ENCODE measurements around the gene DYNLT4.
"Not testable (repeated sequence)": the region's sequence is repeated elsewhere in the genome, so short reads cannot be mapped to it uniquely, and the experiment has no call there.

DYNLT4 gene, protein sequence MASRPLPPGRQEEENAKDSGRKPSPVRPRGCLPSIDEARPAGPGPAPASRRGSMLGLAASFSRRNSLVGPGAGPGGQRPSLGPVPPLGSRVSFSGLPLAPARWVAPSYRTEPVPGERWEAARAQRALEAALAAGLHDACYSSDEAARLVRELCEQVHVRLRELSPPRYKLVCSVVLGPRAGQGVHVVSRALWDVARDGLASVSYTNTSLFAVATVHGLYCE

DNA sequence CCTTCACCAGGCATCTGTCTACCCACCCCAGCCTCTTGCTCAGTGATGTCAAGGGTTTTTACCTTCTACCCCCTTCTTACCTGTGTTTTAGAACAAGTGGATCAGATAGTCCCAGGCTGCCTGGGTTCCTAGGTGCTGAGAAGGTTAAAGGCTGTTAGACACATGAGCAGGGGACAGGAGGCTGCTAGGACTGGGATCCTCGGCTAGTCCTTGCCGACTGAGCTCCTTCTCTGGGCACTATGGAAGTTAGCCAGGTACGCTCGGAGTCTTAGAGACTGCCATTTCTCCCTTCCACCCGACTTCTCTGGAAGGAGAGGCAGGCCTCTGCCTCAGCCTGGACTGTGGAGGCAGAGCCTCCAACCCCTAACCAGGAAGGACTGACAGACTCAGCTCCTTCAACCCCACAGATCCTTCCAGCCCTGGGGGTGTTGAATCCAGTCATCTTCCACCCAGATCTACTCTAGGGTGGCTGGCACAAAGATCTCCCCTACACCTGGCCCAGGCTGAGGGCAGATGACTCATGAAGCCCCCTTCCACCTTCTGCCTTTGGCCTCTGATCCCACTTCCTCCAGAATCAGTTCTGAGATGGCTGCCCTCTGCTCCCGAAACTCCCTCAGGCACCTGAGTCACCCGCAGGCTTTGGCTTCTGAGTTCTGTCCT, at the start of gene DYNLT4:
Gene DYNLT4 (minus strand): TSS at position 648 of the 660 bp plus-strand sequence. CDS start 683 bp downstream, outside the sequence.
- no peak for FAIRE-seq

GRCh38 chr1:44855742-44856141, 48.6 kb upstream of the DYNLT4 start:
- no peak for FAIRE-seq

- no peak for FAIRE-seq
Observed at GRCh38 chr1:44854970-44855369, 47.8 kb upstream of the DYNLT4 start.

DNA sequence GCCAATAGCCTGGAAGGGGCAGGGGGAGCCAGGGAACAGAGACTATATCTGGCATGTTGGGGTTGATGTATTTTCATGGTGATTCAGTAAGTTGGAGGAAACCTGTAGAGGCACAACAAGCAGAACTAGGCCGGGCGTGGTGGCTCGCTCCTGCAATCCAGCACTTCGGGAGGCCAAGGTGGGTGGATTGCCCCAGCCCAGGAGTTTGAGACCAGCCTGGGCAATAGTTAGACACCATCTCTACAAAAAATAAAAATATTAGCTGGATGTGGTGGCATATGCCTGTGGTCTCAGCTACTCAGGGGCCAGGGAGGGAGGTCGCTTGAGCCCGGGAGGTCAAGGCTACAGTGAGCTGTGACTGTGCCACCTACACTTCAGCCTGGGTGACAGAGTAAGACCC, 46.0 kb upstream of the DYNLT4 start:
- FAIRE-seq = no peak

- FAIRE-seq = no peak
Observed at GRCh38 chr1:44851308-44851707, 44.2 kb upstream of the DYNLT4 start.

DNA sequence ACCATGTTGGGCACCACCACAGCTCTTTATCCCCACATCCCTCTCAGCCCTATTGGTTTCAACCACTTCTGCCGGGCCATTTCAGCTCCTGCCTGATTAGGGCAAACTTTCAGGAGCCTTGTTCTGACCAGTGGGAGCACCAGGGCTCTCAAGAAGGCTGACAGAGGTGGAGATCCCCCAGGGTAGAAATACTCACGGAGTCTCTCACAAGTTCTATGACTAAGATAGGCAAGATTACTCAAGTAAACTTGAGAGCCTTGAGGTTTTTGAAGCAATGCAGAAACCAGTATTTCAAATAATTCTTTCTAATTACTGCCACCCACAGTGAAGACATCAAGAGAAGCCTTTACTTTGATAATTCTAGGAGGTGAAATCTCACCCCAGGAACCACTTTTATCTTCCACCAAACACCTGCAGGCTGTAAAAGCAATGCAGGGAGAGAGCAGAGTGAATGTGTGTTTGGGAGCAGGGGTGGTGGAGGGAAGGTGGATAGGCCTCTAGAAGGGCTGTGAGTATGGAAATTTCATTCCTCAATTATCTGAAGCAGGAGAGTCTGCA, 42.5 kb upstream of the DYNLT4 start:
- no peak for FAIRE-seq

DNA sequence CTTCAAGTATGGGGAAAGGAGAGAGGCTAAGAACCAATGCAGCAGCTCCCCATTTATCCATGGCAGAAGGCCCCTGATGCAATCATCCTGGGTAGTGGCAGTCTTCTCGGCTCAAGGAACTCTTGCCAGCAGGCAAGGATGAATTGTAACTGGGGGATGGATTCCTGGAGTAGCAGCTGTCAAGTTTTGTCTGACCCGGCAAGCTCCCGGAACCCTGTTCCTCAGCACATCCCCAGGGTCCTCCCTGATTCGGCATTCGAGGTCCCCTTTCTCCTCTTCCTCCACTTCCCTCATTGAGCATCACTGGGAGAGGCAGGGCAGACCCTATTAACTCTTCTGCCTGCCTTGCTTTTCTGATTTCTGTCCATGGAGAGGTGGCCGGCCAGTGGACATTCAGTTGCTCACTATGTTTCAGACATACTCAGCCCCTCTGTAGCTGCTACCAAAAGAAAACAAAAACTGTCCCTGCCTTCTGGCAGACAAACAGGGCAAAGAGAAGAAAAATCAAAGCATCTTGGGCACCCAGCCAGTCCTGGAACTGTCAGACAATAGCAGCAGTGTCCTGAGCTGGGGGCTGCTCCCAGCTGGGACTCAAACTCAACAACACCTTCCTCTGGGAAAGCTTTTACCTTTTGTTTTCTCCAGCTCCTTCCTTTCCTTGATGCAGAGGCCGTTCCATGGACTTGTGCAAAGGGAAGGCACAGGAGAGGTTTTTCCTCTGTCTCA, 41.5 kb upstream of the DYNLT4 start:
- no peak for FAIRE-seq

DNA sequence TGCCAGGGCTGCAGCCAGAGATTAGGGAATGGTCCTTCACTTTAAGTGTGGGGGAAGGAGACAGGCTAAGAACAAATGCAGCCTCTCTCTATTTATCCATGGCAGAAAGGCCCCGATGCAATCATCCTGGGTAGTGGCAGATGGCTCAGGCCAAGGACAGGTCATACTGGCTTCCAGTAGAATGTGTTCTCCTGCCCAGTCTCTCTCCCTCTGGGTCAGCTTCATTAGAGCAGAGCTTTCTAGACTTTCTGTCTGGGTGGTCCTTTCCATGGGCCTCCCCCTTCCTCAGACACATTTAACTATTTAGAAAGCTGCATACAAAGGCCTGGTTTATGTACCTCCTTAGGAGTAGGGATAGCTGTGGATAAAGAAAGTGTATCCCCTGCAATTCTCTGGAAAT, 40.7 kb upstream of the DYNLT4 start:
- FAIRE-seq = no peak

- no peak for FAIRE-seq
Observed at GRCh38 chr1:44846985-44847384, 39.8 kb upstream of the DYNLT4 start.

DNA sequence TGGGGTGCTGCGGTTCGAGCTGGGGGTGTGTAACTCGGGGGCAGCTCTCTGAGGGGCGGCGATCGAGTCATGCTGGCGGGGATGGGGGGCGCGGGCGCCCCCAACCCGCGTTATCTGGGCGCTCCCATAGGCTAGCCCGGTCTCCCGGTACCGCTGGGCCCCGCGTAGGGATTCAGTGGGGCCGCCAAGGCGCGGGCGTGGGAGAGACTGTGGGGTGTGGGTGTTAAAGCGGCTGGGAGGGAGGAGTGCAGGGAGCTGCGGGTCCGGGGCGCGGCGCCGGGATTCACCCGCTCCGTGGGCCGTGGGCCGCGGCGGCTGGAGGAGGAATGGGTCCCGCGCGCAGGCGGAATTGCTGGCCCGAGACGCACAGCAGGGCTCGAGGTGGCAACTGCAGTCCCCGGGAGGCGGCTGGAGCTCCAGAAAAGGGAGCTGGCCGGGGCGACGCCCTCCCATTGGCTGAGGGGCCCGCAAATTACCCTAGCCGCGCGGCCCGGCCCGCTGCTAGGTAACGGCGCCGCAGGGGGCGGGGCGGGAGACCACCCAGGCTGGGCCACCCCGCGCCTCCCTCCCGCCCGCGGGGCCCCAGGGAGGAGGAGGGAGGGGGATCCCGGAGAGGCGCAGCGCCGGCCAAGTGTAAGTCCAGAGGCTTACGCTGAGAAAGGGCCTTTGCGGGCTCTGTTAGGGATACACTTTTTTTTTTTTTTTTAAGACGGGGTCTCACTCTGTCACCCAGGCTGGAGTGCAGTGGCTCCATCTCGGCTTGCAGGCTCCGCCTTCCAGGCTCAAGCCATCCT, 35.9 kb upstream of the DYNLT4 start, which contains the start of gene PTCH2:
Gene PTCH2 (minus strand): TSS at position 392 of the 794 bp plus-strand sequence. CDS start 321 bp downstream, at position 71.
- no peak for FAIRE-seq

DNA sequence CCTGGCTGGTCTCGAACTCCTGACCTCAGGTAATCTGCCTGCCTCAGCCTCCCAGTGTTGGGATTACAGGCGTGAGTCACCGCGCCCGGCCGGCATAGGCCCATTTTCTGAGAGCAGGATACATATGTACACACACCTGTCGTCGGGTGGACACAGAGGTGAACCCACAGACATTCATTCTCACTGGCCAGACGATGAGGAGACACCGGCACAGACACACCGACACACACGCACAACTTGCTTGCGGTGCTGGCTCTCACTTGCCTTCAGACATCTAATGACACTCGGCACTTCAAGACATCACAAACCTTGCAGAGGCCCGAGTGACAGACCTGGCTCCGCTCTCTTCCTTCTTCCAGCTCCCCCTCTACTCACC, 35.3 kb upstream of the DYNLT4 start:
- no peak for FAIRE-seq

GRCh38 chr1:44839576-44839975, 32.4 kb upstream of the DYNLT4 start:
- peak; percentile 29 for FAIRE-seq

- FAIRE-seq = not testable (repeated sequence)
Observed at GRCh38 chr1:44838294-44838693, 31.1 kb upstream of the DYNLT4 start.

GRCh38 chr1:44835738-44836675, 28.9 kb upstream of the DYNLT4 start:
- FAIRE-seq = no peak

DNA sequence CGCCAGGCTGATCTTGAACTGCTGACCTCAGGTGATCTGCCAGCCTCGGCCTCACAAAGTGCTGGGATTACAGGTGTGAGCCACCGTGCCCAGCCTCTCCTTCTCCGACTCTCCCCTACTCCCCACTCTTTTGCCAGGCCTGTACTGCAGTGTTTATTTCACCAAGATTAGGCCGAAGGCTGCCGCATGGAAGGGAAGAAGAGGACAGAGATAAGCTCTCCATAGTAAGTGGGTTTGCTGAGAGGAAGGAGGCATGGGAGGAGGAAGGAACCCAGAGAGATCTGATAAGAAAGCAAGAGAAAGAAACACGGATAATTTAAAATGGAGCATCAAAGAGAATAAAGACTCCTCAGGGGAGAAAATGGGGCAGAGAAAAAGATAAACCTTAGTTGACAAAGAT, 27.2 kb upstream of the DYNLT4 start:
- no peak for FAIRE-seq

GRCh38 chr1:44832056-44832705, 25.0 kb upstream of the DYNLT4 start:
- FAIRE-seq = no peak

- no peak for FAIRE-seq
Observed at GRCh38 chr1:44831516-44831915, 24.4 kb upstream of the DYNLT4 start.

GRCh38 chr1:44830900-44831304, 23.8 kb upstream of the DYNLT4 start:
- FAIRE-seq = no peak

- no peak for FAIRE-seq
Observed at GRCh38 chr1:44829506-44830384, 22.6 kb upstream of the DYNLT4 start.
